ENCODE results near the gene RAB11A.

DNA sequence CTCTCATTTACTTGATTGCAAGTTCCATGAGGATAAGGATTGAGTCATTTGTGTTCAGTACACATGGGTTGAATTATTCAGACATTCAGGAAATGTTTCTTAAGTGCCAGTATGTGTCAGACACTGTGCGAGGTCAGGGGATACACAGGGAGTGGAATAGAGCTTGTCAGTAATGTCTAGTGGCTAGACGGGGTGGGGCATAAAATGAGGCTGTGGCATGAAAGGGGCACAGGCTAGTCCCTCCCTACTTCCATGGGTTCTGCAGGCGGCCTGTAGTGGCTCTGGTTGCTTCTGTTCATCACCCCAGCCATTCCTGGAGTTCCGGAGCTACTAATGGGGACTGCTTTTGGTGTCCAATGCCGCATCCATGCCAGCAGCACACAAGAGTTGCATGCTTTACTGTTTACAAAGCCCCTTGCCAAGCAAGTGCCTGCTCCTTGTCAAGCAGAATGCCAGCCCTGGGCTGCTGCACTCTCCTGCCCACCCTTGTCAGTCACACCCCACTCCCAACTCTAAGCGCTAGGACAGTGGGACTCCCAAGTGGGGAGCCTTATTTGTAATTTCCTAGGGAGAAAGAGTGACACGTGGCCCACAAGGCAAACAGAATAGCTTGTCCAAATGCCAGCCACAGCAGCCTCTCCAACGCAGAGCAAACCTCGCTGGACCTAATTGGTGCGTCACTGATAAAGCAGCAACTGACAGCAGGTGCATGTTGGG, 70.8 kb downstream of the RAB11A start:
- TF ChIP-seq HDAC6 (IDR thresholded peaks at IDR 0.05; ENCODE audit: low read depth, low read length), result no peak
- TF ChIP-seq, protein P1, sequence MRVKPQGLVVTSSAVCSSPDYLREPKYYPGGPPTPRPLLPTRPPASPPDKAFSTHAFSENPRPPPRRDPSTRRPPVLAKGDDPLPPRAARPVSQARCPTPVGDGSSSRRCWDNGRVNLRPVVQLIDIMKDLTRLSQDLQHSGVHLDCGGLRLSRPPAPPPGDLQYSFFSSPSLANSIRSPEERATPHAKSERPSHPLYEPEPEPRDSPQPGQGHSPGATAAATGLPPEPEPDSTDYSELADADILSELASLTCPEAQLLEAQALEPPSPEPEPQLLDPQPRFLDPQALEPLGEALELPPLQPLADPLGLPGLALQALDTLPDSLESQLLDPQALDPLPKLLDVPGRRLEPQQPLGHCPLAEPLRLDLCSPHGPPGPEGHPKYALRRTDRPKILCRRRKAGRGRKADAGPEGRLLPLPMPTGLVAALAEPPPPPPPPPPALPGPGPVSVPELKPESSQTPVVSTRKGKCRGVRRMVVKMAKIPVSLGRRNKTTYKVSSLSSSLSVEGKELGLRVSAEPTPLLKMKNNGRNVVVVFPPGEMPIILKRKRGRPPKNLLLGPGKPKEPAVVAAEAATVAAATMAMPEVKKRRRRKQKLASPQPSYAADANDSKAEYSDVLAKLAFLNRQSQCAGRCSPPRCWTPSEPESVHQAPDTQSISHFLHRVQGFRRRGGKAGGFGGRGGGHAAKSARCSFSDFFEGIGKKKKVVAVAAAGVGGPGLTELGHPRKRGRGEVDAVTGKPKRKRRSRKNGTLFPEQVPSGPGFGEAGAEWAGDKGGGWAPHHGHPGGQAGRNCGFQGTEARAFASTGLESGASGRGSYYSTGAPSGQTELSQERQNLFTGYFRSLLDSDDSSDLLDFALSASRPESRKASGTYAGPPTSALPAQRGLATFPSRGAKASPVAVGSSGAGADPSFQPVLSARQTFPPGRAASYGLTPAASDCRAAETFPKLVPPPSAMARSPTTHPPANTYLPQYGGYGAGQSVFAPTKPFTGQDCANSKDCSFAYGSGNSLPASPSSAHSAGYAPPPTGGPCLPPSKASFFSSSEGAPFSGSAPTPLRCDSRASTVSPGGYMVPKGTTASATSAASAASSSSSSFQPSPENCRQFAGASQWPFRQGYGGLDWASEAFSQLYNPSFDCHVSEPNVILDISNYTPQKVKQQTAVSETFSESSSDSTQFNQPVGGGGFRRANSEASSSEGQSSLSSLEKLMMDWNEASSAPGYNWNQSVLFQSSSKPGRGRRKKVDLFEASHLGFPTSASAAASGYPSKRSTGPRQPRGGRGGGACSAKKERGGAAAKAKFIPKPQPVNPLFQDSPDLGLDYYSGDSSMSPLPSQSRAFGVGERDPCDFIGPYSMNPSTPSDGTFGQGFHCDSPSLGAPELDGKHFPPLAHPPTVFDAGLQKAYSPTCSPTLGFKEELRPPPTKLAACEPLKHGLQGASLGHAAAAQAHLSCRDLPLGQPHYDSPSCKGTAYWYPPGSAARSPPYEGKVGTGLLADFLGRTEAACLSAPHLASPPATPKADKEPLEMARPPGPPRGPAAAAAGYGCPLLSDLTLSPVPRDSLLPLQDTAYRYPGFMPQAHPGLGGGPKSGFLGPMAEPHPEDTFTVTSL (CRISPR knock-in tag; IDR thresholded peaks at IDR 0.05; ENCODE audit: borderline replicate concordance), result no peak

All from HepG2 (cell line).